CD4-positive, alpha-beta memory T cell (primary cell): ENCODE measurements around the gene JADE2. TPM values are rescaled to one million over a fixed set of nuclear protein-coding genes. Genes with fewer than 3 reads are reported as not detected.

ENCODE experiments used
- CTCF ChIA-PET: fragments of 350-600 bp; sonication (Branson Sonifier 250); formaldehyde crosslinking; loops from one replicate; lab custom pipeline; 2021; ENCODE audit warnings: inconsistent platforms; ENCODE audit not compliant: partially characterized antibody; lab: Charles Lee
- POLR2A ChIA-PET: fragments of 350-600 bp; sonication (Branson Sonifier 250); formaldehyde crosslinking; loops from one replicate; lab custom pipeline; 2021; ENCODE audit not compliant: partially characterized antibody; lab: Charles Lee
- DNase-seq, 5 donors: peaks; one replicate each; pipeline versions ENCODE4 v3.0.0 to v3.0.0-alpha.2; 2020 to 2022; ENCODE audit warnings: mixed read lengths in 1 of 5
- H3K27ac ChIP-seq: one replicate; pipeline ENCODE4 v1.7.0; 2013; ENCODE audit warnings: low read depth, low read length
- H3K27me3 ChIP-seq: 2 replicates; pipeline ENCODE4 v1.7.0; 2013; ENCODE audit warnings: mild to moderate bottlenecking, low read length, moderate library complexity; ENCODE audit not compliant: insufficient read depth
- H3K36me3 ChIP-seq: 2 replicates; pipeline ENCODE4 v1.7.0; 2013; ENCODE audit warnings: mild to moderate bottlenecking, low read length, moderate library complexity; ENCODE audit not compliant: insufficient read depth
- H3K4me1 ChIP-seq: 2 replicates; pipeline ENCODE4 v1.7.0; 2013; ENCODE audit warnings: mild to moderate bottlenecking, low read length, moderate library complexity; ENCODE audit not compliant: insufficient read depth
- H3K4me3 ChIP-seq, 2 donors: one replicate each; pipeline ENCODE4 v1.7.0; 2013; ENCODE audit warnings: low read length in 2 of 2, mild to moderate bottlenecking in 1 of 2
- H3K9me3 ChIP-seq, 2 donors: one replicate each; pipeline ENCODE4 v1.7.0; 2013; ENCODE audit warnings: low read length in 2 of 2, control low read depth in 1 of 2; ENCODE audit not compliant: control insufficient read depth in 1 of 2
- H3K27ac Mint-ChIP-seq, 7 donors: one replicate each; pipeline ENCODE4 v1.8.0; 2020 to 2021; ENCODE audit warnings: mixed read lengths in 7 of 7, mild to moderate bottlenecking in 6 of 7, inconsistent platforms in 3 of 7, moderate library complexity in 3 of 7
- H3K27me3 Mint-ChIP-seq, 2 donors: one replicate each; pipeline ENCODE4 v1.8.0; 2020 to 2021; ENCODE audit warnings: mixed read lengths in 2 of 2
- H3K36me3 Mint-ChIP-seq, 2 donors: one replicate each; pipeline ENCODE4 v1.8.0; 2020 to 2021; ENCODE audit warnings: mixed read lengths in 2 of 2, inconsistent platforms in 1 of 2, mild to moderate bottlenecking in 1 of 2
- H3K4me1 Mint-ChIP-seq, 4 donors: one replicate each; pipeline ENCODE4 v1.8.0; 2020 to 2021; ENCODE audit warnings: mixed read lengths in 4 of 4, mild to moderate bottlenecking in 1 of 4
- H3K4me3 Mint-ChIP-seq, 8 donors: one replicate each; pipeline ENCODE4 v1.8.0; 2020 to 2021; ENCODE audit warnings: mixed read lengths in 8 of 8, mild to moderate bottlenecking in 7 of 8, moderate library complexity in 6 of 8, inconsistent platforms in 3 of 8
- H3K9me3 Mint-ChIP-seq, 8 donors: one replicate each; pipeline ENCODE4 v1.8.0; 2020 to 2021; ENCODE audit warnings: mixed read lengths in 8 of 8, mild to moderate bottlenecking in 5 of 8, inconsistent platforms in 3 of 8, moderate library complexity in 1 of 8
- intact Hi-C: fragments of 100-400 bp; cut with micrococcal nuclease; formaldehyde crosslinking; loops from one replicate; pipeline ENCODE4 v1.15.1; 2023
- polyA plus RNA-seq, 2 donors: library from polyadenylated mRNA; unstranded; fragments of 300-500 nt; fragmentation: Illumina TruSeq; gene quantifications; one replicate each; pipeline ENCODE4 v1.2.3, GENCODE V29; 2021
- total RNA-seq, 2 experiments: library from RNA; stranded (reverse); gene quantifications; one replicate each; pipeline ENCODE4 v1.2.3, GENCODE V29; 2021

Gene JADE2
- 100 to 1,000 TPM; 265 to 276 TPM for total RNA-seq
- polyA plus RNA-seq = 10 to 100 TPM in 1 of 2 donors, 1 to 10 TPM in 1; 9.1 to 42.6 TPM

DNA sequence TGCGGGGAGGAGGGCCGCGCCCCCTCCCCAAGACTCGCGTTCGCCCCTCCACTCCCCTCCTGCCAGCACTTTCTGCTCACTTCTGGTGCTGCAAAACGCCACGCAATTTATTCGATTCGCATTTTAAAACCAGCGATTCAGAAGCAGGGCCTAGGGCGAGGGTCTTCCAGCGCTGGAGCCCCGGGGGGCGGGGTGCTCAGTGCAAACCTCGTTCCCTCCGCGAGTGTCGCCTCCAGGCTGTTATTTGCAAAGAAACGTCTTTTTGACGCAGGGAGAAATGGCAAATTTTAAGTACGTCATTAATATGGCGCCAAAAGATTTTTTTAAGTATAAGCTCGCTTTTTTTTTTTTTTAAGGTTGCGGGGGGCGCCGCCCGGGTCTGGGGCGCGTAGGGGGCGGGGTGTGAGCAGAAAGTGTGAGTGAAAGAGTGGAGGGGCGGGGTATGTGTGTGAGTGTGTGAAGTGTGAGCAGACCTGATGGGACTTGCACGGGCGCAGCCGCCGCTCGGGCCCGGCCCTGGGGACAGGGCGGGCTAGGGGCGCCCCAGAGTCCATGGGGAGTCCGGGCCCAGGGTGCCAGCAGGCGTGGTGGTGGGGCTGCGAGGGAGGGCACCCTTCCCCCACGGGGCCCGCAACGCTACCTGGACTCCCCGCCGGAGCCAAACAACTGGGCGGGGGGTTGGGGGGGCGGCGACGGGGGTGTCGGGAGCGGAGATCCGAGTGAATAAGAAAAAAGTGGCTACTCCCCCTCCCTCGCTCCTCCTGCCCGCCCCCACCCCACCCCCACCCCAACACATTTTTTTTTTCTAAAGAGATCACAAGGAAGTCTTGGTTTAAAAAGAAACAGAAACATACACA, at the start of gene JADE2:
Gene JADE2 (plus strand): TSS at position 845 of the 857 bp plus-strand sequence. CDS start 10,188 bp downstream, outside the sequence.
- H3K4me3 ChIP-seq = peak within 1 kb of the TSS; percentile 77 to 96
- H3K4me1 ChIP-seq = peaks cover 37% of the 10 kb centered on the region
- peaks cover 0 to 2% of the 10 kb centered on the region in 2 donors for H3K27me3 Mint-ChIP-seq
- intact Hi-C loops = loop anchor here (1.0 to 10.0 kb wide), 8 partner anchors 22 to 350 kb away; partner anchors contain the start of genes CAMLG, CDKL3, PPP2CA and SKP1
- no peaks in the 10 kb centered on the region for H3K9me3 ChIP-seq
- no peaks in the 10 kb centered on the region for H3K36me3 ChIP-seq
- H3K4me1 Mint-ChIP-seq = peaks cover 22 to 57% (median 31%) of the 10 kb centered on the region in 4 donors
- no peaks in the 10 kb centered on the region for H3K9me3 Mint-ChIP-seq
- peak within 1 kb of the TSS; percentile 95 to 99 (median 98) for H3K4me3 Mint-ChIP-seq
- DNase-seq = peak; percentile 90 to 91 (median 90)
- peak within 1 kb of the TSS; percentile 97 to 100 (median 99) for H3K27ac Mint-ChIP-seq
- ChIA-PET CTCF (interaction anchor here (0.6 to 7.2 kb wide), 5 partner anchors 10 to 156 kb away, joined by 3 to 82 read pairs (median 3); partner anchors contain the start of gene CDKN2AIPNL), POLR2A (interaction anchor here (0.5 to 8.2 kb wide), 32 partner anchors 9 to 411 kb away, joined by 3 to 159 read pairs (median 6); partner anchors contain the start of genes CAMLG, CDKL3, CDKN2AIPNL and PCBD2)
- H3K27ac ChIP-seq = peak within 1 kb of the TSS; percentile 96
- H3K36me3 Mint-ChIP-seq = peaks cover 0 to 29% of the 10 kb centered on the region in 2 donors
- no peaks in the 10 kb centered on the region for H3K27me3 ChIP-seq

DNA sequence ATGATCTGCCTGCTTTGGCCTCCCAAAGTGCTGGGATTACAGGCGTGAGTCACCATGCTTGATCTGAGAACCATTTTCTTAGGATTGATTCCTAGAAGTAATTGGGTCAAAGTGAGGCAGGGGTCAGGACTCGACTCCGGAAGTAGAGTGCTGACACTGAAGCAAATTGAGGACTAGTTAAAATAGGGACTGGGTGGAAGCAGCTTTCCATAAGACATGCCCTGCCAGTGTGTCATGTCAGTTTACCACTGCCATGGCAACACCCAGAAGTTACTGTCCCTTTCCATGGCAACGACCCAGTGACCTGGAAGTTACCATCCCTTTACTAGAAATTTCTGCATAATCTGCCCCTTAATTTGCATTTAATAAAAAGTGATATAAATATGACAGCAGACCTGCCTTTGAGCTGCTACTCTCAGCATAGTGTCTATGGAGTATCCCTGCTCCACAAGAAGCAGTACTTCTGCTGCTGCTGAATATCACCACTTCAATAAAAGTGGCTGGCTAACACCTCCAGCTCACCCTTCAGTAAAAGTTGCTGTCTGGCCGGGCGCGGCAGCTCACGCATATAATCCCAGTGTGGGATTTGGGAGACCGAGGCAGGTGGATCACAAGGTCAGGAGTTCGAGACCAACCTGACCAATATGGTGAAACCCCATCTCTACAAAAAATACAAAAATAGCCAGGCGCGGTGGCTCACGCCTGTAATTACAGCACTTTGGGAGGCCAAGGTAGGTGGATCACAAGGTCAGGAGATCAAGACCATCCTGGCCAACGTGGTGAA, 47.8 kb upstream of the JADE2 start:
- Histone ChIP-seq H3K36me3 (no peaks in the 10 kb centered on the region), H3K4me1 (no peaks in the 10 kb centered on the region), H3K27me3 (no peaks in the 10 kb centered on the region), H3K4me3 (no peak overlapping the region), H3K27ac (no peak overlapping the region), H3K9me3 (no peaks in the 10 kb centered on the region)
- intact Hi-C loops = no loop called here
- no peak overlapping the region for H3K4me3 Mint-ChIP-seq
- peaks cover 0 to 7% (median 3%) of the 10 kb centered on the region in 8 donors for H3K9me3 Mint-ChIP-seq
- H3K4me1 Mint-ChIP-seq = no peaks in the 10 kb centered on the region
- ChIA-PET CTCF (interaction anchor here (0.7 to 1.6 kb wide), 4 partner anchors 7 to 109 kb away, joined by 3 read pairs; no protein-coding TSS in a partner anchor), POLR2A (no interaction called here)
- peaks cover 0 to 3% of the 10 kb centered on the region in 2 donors for H3K36me3 Mint-ChIP-seq
- peaks cover 0 to 2% of the 10 kb centered on the region in 2 donors for H3K27me3 Mint-ChIP-seq
- no peak for DNase-seq
- no peak overlapping the region for H3K27ac Mint-ChIP-seq

DNA sequence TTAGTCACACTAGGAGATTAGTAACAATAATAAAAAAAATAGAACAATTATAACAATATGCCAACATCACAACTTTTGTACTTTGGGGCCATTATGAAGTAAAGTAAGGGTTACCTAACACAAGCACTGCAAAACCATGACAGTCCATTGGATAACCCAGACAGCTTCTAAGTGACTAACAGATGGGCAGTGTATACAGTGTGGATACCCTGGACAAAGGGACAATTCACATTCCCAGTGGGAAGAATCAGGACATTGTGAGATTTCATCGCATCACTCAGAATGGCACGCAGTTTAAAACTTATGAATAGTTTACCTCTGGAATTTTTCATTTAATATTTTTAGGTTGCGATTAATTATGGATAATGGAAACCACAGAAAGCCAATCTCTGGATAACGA, 45.6 kb upstream of the JADE2 start:
- H3K4me3 ChIP-seq = no peak overlapping the region
- Mint-ChIP-seq H3K27ac (no peak overlapping the region), H3K4me1 (no peaks in the 10 kb centered on the region), H3K36me3 (no peaks in the 10 kb centered on the region), H3K27me3 (peaks cover 0 to 2% of the 10 kb centered on the region in 2 donors), H3K4me3 (no peak overlapping the region), H3K9me3 (peaks cover 0 to under 1% (median 0%) of the 10 kb centered on the region in 8 donors)
- intact Hi-C loops = no loop called here
- no peaks in the 10 kb centered on the region for H3K36me3 ChIP-seq
- no peak overlapping the region for H3K27ac ChIP-seq
- no peaks in the 10 kb centered on the region for H3K4me1 ChIP-seq
- H3K27me3 ChIP-seq = no peaks in the 10 kb centered on the region
- H3K9me3 ChIP-seq = no peaks in the 10 kb centered on the region
- ChIA-PET POLR2A (no interaction called here), CTCF (no interaction called here)
- no peak for DNase-seq

DNA sequence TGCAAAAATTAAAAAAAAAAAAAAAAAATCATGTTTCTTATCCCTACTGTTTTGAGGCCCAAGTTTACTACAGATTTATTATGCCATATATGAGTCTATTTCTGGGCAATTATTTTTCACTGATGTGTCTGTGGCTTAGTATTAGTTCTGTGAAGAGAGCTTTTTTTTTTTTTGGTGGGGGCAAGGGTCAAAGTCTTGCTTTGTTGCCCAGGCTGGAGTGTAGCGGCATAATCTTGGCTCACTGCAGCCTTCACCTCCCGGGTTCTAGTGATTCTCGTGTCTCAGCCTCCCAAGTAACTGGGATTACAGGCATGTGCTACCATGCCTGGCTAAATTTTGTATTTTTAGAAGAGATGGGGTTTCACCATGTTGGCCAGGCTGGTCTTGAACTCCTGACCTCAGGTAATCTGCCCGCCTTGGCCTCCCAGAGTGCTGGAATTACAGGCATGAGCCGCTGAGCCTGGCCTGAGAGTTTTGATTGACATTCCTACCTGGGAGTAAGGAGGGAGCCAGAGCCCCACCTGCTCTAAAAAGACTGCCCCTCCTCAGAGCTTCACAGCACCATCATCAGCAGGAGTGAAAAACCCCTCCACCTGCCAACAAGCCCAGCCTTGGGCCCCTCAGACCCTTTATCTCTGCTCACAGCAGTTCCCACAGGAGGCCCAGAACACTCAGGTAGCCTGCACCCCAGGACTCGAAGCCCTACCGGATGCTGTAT, 36.1 kb upstream of the JADE2 start:
- Mint-ChIP-seq H3K9me3 (peaks cover 0 to 7% (median 0%) of the 10 kb centered on the region in 8 donors), H3K4me3 (no peak overlapping the region), H3K27ac (no peak overlapping the region), H3K4me1 (peaks cover 0 to 2% (median under 1%) of the 10 kb centered on the region in 4 donors), H3K36me3 (no peaks in the 10 kb centered on the region), H3K27me3 (no peaks in the 10 kb centered on the region)
- H3K27ac ChIP-seq = no peak overlapping the region
- H3K4me3 ChIP-seq = no peak overlapping the region
- no peaks in the 10 kb centered on the region for H3K9me3 ChIP-seq
- intact Hi-C loops = no loop called here
- no peaks in the 10 kb centered on the region for H3K4me1 ChIP-seq
- H3K27me3 ChIP-seq = no peaks in the 10 kb centered on the region
- H3K36me3 ChIP-seq = no peaks in the 10 kb centered on the region
- CTCF ChIA-PET = no interaction called here
- POLR2A ChIA-PET = no interaction called here
- no peak for DNase-seq

DNA sequence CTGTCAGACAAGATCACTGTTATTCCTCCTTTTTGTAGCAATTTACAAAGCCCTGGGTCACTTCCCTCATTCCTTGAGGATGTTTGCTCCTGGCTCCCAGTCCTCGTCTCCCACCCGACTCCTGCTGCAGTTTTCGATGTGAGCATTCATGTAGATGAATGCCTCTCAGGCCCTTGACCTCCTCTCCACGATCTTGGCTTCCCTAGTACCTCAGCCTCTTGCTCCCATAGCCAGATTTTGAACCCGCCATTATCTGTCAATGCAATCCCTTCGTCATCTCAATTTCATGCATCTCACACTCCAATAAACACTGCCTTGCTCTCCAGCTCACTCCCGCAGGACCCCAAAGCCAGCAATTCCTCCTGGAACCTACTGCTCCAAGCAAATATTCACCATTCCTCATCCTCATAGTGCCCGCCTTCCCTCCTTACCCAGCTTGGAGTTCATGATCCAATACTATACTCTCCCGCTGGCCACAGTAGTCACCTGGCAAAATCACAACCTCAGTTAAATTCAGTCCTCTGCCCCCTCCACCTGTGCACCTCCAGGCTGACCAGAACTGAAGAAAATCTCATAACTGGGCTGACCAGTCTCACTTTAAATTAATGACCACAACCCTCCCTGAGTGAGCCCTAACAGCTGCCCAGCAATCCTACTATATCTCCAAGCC, 35.1 kb upstream of the JADE2 start:
- Mint-ChIP-seq H3K4me1 (peaks cover 0 to 2% (median under 1%) of the 10 kb centered on the region in 4 donors), H3K27ac (no peak overlapping the region), H3K27me3 (no peaks in the 10 kb centered on the region), H3K4me3 (no peak overlapping the region), H3K9me3 (peaks cover 0 to 4% (median 0%) of the 10 kb centered on the region in 8 donors), H3K36me3 (no peaks in the 10 kb centered on the region)
- intact Hi-C loops = no loop called here
- POLR2A ChIA-PET = no interaction called here
- H3K27me3 ChIP-seq = no peaks in the 10 kb centered on the region
- no peak overlapping the region for H3K4me3 ChIP-seq
- no peak for DNase-seq
- CTCF ChIA-PET = no interaction called here
- no peaks in the 10 kb centered on the region for H3K36me3 ChIP-seq
- no peak overlapping the region for H3K27ac ChIP-seq
- no peaks in the 10 kb centered on the region for H3K9me3 ChIP-seq
- no peaks in the 10 kb centered on the region for H3K4me1 ChIP-seq

DNA sequence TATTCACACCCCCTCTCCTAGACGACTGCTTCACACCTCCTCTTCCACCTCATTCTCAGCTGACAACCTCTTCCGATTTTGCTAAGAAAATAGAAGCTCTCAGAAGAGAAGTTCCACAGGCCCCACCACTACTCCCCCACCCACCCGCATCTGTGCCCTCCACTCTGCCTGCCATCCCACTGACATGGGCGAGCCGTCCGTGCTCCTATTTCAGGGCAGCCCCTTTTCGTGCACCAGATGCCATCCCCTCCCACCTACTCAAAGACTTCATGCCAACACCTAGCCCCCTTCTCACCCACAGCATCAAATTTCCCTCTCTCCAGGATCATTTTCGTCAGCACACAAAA, 34.6 kb upstream of the JADE2 start:
- no peaks in the 10 kb centered on the region for H3K27me3 ChIP-seq
- Mint-ChIP-seq H3K27me3 (no peaks in the 10 kb centered on the region), H3K27ac (no peak overlapping the region), H3K4me1 (peaks cover 0 to 2% (median under 1%) of the 10 kb centered on the region in 4 donors), H3K36me3 (no peaks in the 10 kb centered on the region), H3K4me3 (no peak overlapping the region), H3K9me3 (peaks cover 0 to 1% (median 0%) of the 10 kb centered on the region in 8 donors)
- CTCF ChIA-PET = no interaction called here
- intact Hi-C loops = no loop called here
- H3K27ac ChIP-seq = no peak overlapping the region
- POLR2A ChIA-PET = no interaction called here
- no peaks in the 10 kb centered on the region for H3K36me3 ChIP-seq
- H3K9me3 ChIP-seq = no peaks in the 10 kb centered on the region
- H3K4me3 ChIP-seq = no peak overlapping the region
- DNase-seq = no peak
- H3K4me1 ChIP-seq = no peaks in the 10 kb centered on the region
